WTC11 (cell line): ENCODE data around the gene PDYN. TPM values are rescaled to one million over a fixed set of nuclear protein-coding genes. Genes with fewer than 3 reads are reported as not detected.

Source experiments
- ATAC-seq: fragments of 200-7000 bp; cut with Tn5 transposase; 2 replicates; pipeline ENCODE4 v1.10.0; 2021; ENCODE audit warnings: mild to moderate bottlenecking, moderate library complexity
- CTCF ChIA-PET: fragments of 300-600 bp; sonication (Branson Sonifier 250); formaldehyde crosslinking; loops from one replicate; lab custom pipeline; 2021; ENCODE audit warnings: antibody characterized with exemption; lab: Charles Lee
- POLR2A ChIA-PET: fragments of 350-600 bp; sonication (Branson Sonifier 250); formaldehyde crosslinking; loops from one replicate; lab custom pipeline; 2021; ENCODE audit warnings: antibody characterized with exemption; lab: Charles Lee
- DNase-seq: peaks from one replicate; pipeline ENCODE4 v3.0.0; 2021; ENCODE audit warnings: low spot score
- H3K27ac Mint-ChIP-seq: 2 replicates; pipeline ENCODE4 v1.8.0; 2021; ENCODE audit warnings: mixed read lengths
- H3K27me3 Mint-ChIP-seq: 2 replicates; pipeline ENCODE4 v1.8.0; 2021; ENCODE audit warnings: low read depth, mild to moderate bottlenecking, moderate library complexity, mixed read lengths
- H3K36me3 Mint-ChIP-seq: 2 replicates; pipeline ENCODE4 v1.8.0; 2021; ENCODE audit warnings: mixed read lengths
- H3K4me1 Mint-ChIP-seq: 2 replicates; pipeline ENCODE4 v1.8.0; 2022; ENCODE audit warnings: mixed read lengths
- H3K4me3 Mint-ChIP-seq: 2 replicates; pipeline ENCODE4 v1.8.0; 2021; ENCODE audit warnings: mild to moderate bottlenecking, moderate library complexity, mixed read lengths
- H3K9me3 Mint-ChIP-seq: 2 replicates; pipeline ENCODE4 v1.8.0; 2021; ENCODE audit warnings: mixed read lengths
- MXD4 ChIP-seq: fragments of 250-450 bp; sonication (Bioruptor Pico); IDR thresholded peaks from 2 replicates; pipeline ENCODE4 v1.8.0; 2021; ENCODE audit warnings: mild to moderate bottlenecking, moderate library complexity, borderline replicate concordance
- NFE2L1 ChIP-seq: sonication (generic); formaldehyde crosslinking; IDR thresholded peaks from 2 replicates; pipeline ENCODE4 v1.8.1; 2023; ENCODE audit warnings: missing genetic modification reagents
- TCF7 ChIP-seq: sonication (generic); formaldehyde crosslinking; IDR thresholded peaks from 2 replicates; pipeline ENCODE4 v1.8.0; 2022; ENCODE audit warnings: mild to moderate bottlenecking, low read depth, missing genetic modification reagents, moderate library complexity
- ZNF416 ChIP-seq: fragments of 250-450 bp; sonication (Bioruptor Pico); IDR thresholded peaks from 2 replicates; pipeline ENCODE4 v1.9.0; 2021; ENCODE audit warnings: mild to moderate bottlenecking, inconsistent platforms
- total RNA-seq: library from RNA; stranded (reverse); gene quantifications from 3 replicates; pipeline ENCODE4 v1.2.3, GENCODE V29; 2021
- TF ChIP-seq, protein P1 (sequence below): sonication (generic); formaldehyde crosslinking; IDR thresholded peaks from 2 replicates; pipeline ENCODE4 v1.8.1; 2022; ENCODE audit warnings: low read depth, missing genetic modification reagents, borderline replicate concordance
- TF ChIP-seq, protein P2 (sequence below): sonication (generic); formaldehyde crosslinking; IDR thresholded peaks from 2 replicates; pipeline ENCODE4 v1.8.1; 2023; ENCODE audit warnings: mild to moderate bottlenecking, missing genetic modification reagents
- TF ChIP-seq, protein P3 (sequence below): fragments of 250-450 bp; sonication (Bioruptor Pico); IDR thresholded peaks from 2 replicates; pipeline ENCODE4 v1.9.0; 2021; ENCODE audit warnings: mild to moderate bottlenecking, borderline replicate concordance
- TF ChIP-seq, protein P4 (sequence below): sonication (generic); formaldehyde crosslinking; IDR thresholded peaks from 2 replicates; pipeline ENCODE4 v1.8.1; 2023; ENCODE audit warnings: mild to moderate bottlenecking, missing genetic modification reagents
- TF ChIP-seq, protein P5 (sequence below): sonication (generic); formaldehyde crosslinking; conservative IDR thresholded peaks from 2 replicates; pipeline ENCODE4 v1.8.1; 2023; ENCODE audit warnings: mild to moderate bottlenecking, low read depth, missing genetic modification reagents, moderate library complexity
- TF ChIP-seq, protein P6 (sequence below): sonication (generic); formaldehyde crosslinking; IDR thresholded peaks from 2 replicates; pipeline ENCODE4 v1.8.0; 2022; ENCODE audit warnings: missing genetic modification reagents

PDYN gene
- total RNA-seq, 1 experiment from 2014 or later, result 0.28 TPM

DNA sequence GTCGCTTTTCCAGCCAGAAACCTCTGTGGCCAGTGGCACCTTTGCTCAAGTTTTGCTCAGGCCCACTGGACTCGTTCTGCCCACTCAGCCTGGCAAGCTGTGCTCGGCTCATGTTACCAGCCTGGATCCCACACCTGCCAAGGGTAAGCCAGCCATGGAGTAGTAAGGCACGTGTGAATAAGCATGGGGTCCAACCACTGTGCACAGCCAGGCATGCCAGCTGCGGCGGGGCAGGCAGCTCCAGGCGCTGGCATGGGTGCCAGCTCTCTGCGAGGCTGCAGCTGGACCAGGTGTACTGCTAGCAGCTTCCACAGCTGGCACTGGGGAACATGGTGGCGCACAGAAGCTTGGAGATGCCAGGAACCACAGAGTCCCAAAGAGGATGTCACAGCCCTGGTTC lies 32.1 kb upstream of the PDYN start:
- POLR2A ChIA-PET, result no interaction called here
- DNase-seq, result no peak
- TF ChIP-seq MXD4 (CRISPR knock-in tag) (no peak), NFE2L1 (CRISPR knock-in tag) (no peak), ZNF416 (CRISPR knock-in tag) (no peak)
- TF ChIP-seq, protein P1, sequence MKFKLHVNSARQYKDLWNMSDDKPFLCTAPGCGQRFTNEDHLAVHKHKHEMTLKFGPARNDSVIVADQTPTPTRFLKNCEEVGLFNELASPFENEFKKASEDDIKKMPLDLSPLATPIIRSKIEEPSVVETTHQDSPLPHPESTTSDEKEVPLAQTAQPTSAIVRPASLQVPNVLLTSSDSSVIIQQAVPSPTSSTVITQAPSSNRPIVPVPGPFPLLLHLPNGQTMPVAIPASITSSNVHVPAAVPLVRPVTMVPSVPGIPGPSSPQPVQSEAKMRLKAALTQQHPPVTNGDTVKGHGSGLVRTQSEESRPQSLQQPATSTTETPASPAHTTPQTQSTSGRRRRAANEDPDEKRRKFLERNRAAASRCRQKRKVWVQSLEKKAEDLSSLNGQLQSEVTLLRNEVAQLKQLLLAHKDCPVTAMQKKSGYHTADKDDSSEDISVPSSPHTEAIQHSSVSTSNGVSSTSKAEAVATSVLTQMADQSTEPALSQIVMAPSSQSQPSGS (CRISPR knock-in tag), result no peak
- TF ChIP-seq, protein P2, sequence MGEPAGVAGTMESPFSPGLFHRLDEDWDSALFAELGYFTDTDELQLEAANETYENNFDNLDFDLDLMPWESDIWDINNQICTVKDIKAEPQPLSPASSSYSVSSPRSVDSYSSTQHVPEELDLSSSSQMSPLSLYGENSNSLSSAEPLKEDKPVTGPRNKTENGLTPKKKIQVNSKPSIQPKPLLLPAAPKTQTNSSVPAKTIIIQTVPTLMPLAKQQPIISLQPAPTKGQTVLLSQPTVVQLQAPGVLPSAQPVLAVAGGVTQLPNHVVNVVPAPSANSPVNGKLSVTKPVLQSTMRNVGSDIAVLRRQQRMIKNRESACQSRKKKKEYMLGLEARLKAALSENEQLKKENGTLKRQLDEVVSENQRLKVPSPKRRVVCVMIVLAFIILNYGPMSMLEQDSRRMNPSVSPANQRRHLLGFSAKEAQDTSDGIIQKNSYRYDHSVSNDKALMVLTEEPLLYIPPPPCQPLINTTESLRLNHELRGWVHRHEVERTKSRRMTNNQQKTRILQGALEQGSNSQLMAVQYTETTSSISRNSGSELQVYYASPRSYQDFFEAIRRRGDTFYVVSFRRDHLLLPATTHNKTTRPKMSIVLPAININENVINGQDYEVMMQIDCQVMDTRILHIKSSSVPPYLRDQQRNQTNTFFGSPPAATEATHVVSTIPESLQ (CRISPR knock-in tag), result no peak
- TF ChIP-seq, protein P3, sequence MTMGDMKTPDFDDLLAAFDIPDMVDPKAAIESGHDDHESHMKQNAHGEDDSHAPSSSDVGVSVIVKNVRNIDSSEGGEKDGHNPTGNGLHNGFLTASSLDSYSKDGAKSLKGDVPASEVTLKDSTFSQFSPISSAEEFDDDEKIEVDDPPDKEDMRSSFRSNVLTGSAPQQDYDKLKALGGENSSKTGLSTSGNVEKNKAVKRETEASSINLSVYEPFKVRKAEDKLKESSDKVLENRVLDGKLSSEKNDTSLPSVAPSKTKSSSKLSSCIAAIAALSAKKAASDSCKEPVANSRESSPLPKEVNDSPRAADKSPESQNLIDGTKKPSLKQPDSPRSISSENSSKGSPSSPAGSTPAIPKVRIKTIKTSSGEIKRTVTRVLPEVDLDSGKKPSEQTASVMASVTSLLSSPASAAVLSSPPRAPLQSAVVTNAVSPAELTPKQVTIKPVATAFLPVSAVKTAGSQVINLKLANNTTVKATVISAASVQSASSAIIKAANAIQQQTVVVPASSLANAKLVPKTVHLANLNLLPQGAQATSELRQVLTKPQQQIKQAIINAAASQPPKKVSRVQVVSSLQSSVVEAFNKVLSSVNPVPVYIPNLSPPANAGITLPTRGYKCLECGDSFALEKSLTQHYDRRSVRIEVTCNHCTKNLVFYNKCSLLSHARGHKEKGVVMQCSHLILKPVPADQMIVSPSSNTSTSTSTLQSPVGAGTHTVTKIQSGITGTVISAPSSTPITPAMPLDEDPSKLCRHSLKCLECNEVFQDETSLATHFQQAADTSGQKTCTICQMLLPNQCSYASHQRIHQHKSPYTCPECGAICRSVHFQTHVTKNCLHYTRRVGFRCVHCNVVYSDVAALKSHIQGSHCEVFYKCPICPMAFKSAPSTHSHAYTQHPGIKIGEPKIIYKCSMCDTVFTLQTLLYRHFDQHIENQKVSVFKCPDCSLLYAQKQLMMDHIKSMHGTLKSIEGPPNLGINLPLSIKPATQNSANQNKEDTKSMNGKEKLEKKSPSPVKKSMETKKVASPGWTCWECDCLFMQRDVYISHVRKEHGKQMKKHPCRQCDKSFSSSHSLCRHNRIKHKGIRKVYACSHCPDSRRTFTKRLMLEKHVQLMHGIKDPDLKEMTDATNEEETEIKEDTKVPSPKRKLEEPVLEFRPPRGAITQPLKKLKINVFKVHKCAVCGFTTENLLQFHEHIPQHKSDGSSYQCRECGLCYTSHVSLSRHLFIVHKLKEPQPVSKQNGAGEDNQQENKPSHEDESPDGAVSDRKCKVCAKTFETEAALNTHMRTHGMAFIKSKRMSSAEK (CRISPR knock-in tag), result no peak
- TF ChIP-seq, protein P4, sequence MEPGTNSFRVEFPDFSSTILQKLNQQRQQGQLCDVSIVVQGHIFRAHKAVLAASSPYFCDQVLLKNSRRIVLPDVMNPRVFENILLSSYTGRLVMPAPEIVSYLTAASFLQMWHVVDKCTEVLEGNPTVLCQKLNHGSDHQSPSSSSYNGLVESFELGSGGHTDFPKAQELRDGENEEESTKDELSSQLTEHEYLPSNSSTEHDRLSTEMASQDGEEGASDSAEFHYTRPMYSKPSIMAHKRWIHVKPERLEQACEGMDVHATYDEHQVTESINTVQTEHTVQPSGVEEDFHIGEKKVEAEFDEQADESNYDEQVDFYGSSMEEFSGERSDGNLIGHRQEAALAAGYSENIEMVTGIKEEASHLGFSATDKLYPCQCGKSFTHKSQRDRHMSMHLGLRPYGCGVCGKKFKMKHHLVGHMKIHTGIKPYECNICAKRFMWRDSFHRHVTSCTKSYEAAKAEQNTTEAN, result no peak
- TF ChIP-seq, protein P5, sequence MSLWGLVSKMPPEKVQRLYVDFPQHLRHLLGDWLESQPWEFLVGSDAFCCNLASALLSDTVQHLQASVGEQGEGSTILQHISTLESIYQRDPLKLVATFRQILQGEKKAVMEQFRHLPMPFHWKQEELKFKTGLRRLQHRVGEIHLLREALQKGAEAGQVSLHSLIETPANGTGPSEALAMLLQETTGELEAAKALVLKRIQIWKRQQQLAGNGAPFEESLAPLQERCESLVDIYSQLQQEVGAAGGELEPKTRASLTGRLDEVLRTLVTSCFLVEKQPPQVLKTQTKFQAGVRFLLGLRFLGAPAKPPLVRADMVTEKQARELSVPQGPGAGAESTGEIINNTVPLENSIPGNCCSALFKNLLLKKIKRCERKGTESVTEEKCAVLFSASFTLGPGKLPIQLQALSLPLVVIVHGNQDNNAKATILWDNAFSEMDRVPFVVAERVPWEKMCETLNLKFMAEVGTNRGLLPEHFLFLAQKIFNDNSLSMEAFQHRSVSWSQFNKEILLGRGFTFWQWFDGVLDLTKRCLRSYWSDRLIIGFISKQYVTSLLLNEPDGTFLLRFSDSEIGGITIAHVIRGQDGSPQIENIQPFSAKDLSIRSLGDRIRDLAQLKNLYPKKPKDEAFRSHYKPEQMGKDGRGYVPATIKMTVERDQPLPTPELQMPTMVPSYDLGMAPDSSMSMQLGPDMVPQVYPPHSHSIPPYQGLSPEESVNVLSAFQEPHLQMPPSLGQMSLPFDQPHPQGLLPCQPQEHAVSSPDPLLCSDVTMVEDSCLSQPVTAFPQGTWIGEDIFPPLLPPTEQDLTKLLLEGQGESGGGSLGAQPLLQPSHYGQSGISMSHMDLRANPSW (CRISPR knock-in tag), result no peak
- TF ChIP-seq, all 79 proteins: peak for 0
- ATAC-seq, result no peak
- no peaks in the 10 kb centered on the region for H3K36me3 Mint-ChIP-seq
- H3K27me3 Mint-ChIP-seq, result peaks cover 2% of the 10 kb centered on the region; the same call in 1 of the 2 replicates
- no peaks in the 10 kb centered on the region for H3K9me3 Mint-ChIP-seq
- H3K4me1 Mint-ChIP-seq, result no peaks in the 10 kb centered on the region
- no peak overlapping the region for H3K27ac Mint-ChIP-seq
- H3K4me3 Mint-ChIP-seq, result no peak overlapping the region
- CTCF ChIA-PET, result interaction anchor here (1.0 to 1.8 kb wide), 3 partner anchors 19 to 147 kb away, joined by 3 to 7 read pairs (median 3); no protein-coding TSS in a partner anchor

DNA sequence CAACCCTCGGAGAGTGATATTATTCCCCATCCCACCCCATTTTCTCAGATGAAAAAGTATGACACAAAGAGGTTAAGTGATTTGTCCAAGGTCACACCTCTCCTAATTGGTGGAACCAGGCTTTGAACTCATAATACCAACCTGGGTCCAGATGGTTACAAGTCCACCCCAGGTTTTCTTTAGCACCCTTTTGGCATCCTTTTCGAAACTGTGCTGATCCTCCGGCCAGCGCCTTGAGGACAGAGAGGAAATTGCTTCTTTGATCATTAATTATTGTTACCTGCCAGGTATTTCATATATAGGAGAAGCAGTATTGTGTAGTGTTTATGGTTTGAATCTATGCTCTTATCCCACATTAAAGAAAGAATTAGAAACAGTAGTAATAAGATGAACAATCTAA lies 29.3 kb upstream of the PDYN start:
- Mint-ChIP-seq H3K4me3 (no peak overlapping the region), H3K36me3 (no peaks in the 10 kb centered on the region), H3K9me3 (no peaks in the 10 kb centered on the region), H3K27ac (no peak overlapping the region), H3K4me1 (no peaks in the 10 kb centered on the region), H3K27me3 (peaks cover 2% of the 10 kb centered on the region; the same call in 1 of the 2 replicates)
- DNase-seq, result no peak
- no peak for TF ChIP-seq TCF7
- TF ChIP-seq, protein P6, sequence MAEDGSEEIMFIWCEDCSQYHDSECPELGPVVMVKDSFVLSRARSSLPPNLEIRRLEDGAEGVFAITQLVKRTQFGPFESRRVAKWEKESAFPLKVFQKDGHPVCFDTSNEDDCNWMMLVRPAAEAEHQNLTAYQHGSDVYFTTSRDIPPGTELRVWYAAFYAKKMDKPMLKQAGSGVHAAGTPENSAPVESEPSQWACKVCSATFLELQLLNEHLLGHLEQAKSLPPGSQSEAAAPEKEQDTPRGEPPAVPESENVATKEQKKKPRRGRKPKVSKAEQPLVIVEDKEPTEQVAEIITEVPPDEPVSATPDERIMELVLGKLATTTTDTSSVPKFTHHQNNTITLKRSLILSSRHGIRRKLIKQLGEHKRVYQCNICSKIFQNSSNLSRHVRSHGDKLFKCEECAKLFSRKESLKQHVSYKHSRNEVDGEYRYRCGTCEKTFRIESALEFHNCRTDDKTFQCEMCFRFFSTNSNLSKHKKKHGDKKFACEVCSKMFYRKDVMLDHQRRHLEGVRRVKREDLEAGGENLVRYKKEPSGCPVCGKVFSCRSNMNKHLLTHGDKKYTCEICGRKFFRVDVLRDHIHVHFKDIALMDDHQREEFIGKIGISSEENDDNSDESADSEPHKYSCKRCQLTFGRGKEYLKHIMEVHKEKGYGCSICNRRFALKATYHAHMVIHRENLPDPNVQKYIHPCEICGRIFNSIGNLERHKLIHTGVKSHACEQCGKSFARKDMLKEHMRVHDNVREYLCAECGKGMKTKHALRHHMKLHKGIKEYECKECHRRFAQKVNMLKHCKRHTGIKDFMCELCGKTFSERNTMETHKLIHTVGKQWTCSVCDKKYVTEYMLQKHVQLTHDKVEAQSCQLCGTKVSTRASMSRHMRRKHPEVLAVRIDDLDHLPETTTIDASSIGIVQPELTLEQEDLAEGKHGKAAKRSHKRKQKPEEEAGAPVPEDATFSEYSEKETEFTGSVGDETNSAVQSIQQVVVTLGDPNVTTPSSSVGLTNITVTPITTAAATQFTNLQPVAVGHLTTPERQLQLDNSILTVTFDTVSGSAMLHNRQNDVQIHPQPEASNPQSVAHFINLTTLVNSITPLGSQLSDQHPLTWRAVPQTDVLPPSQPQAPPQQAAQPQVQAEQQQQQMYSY, result peak; percentile 91
- ATAC-seq, result peak; percentile 50
- CTCF ChIA-PET, result interaction anchor here (1.0 kb wide), 1 partner anchor 17 kb away, joined by 4 read pairs; no protein-coding TSS in a partner anchor
- POLR2A ChIA-PET, result no interaction called here
